ENCODE measurements around the gene MYO5C.

MYO5C gene

GRCh38 chr15:52276256-52276770 lies 19.3 kb downstream of the MYO5C start:
- DNase-seq: no peak

GRCh38 chr15:52263563-52264282 lies 31.9 kb downstream of the MYO5C start:
- no peak for DNase-seq

- no peak for DNase-seq
These were observed 33.2 kb downstream of the MYO5C start for GRCh38 chr15:52262364-52262763.

GRCh38 chr15:52261498-52262242 lies 33.9 kb downstream of the MYO5C start:
- peak; percentile 51 for DNase-seq

GRCh38 chr15:52261026-52261425 lies 34.6 kb downstream of the MYO5C start:
- DNase-seq: no peak

- no peak for DNase-seq
These were observed 36.1 kb downstream of the MYO5C start for GRCh38 chr15:52259503-52259902.

GRCh38 chr15:52258461-52258860 lies 37.1 kb downstream of the MYO5C start:
- DNase-seq: no peak

- no peak for DNase-seq
These were observed 37.9 kb downstream of the MYO5C start for GRCh38 chr15:52257734-52258062.

GRCh38 chr15:52256930-52257733 lies 38.5 kb downstream of the MYO5C start:
- DNase-seq: no peak

GRCh38 chr15:52256366-52256765 lies 39.2 kb downstream of the MYO5C start:
- peak; percentile 63 for DNase-seq

GRCh38 chr15:52255935-52256334 lies 39.7 kb downstream of the MYO5C start:
- peak; percentile 10 for DNase-seq

- no peak for DNase-seq
These were observed 40.6 kb downstream of the MYO5C start for GRCh38 chr15:52255008-52255407.

GRCh38 chr15:52254391-52254790 lies 41.2 kb downstream of the MYO5C start:
- no peak for DNase-seq

GRCh38 chr15:52252781-52253180 lies 42.8 kb downstream of the MYO5C start:
- no peak for DNase-seq

- no peak for DNase-seq
These were observed 44.3 kb downstream of the MYO5C start for GRCh38 chr15:52251144-52251860.

GRCh38 chr15:52247461-52247860 lies 48.1 kb downstream of the MYO5C start:
- no peak for DNase-seq

- DNase-seq: peak; percentile 6
These were observed 48.7 kb downstream of the MYO5C start for GRCh38 chr15:52246686-52247431.

- DNase-seq: no peak
These were observed 51.7 kb downstream of the MYO5C start for GRCh38 chr15:52243697-52244555.

- DNase-seq: peak; percentile 35
These were observed 52.3 kb downstream of the MYO5C start for GRCh38 chr15:52243286-52243685.

GRCh38 chr15:52241489-52241888 lies 54.1 kb downstream of the MYO5C start:
- no peak for DNase-seq

- DNase-seq: no peak
These were observed 55.4 kb downstream of the MYO5C start for GRCh38 chr15:52240166-52240565.

All from hematopoietic multipotent progenitor cell treated with erythropoietin and hydrocortisone succinate and interleukin-3 and kit ligand, for 8 days (in vitro differentiated cells).